Measurements from ENCODE around the gene SEMA3A.

SEMA3A gene

DNA sequence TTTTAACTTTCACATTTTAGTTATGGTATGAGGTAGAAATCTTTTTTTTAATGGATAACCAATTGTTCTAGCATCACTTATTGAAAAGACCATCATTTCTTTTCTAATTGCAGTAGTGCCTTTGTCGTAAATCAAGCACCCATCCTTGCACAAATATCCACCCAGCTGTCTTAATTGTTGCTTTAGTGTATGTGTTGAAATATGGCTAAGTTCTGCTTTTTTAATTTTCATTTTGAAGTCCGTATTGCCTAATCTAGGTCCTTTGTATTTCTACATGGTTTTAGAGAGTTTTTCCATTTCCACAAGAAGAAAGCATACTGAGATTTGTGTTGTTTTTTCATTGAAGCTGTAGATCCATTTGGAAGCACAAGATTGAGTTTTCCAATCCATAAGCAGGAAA, 286.1 kb downstream of the SEMA3A start:
- no peak for DNase-seq
